ENCODE data around the gene RABGAP1.

RABGAP1 gene

DNA sequence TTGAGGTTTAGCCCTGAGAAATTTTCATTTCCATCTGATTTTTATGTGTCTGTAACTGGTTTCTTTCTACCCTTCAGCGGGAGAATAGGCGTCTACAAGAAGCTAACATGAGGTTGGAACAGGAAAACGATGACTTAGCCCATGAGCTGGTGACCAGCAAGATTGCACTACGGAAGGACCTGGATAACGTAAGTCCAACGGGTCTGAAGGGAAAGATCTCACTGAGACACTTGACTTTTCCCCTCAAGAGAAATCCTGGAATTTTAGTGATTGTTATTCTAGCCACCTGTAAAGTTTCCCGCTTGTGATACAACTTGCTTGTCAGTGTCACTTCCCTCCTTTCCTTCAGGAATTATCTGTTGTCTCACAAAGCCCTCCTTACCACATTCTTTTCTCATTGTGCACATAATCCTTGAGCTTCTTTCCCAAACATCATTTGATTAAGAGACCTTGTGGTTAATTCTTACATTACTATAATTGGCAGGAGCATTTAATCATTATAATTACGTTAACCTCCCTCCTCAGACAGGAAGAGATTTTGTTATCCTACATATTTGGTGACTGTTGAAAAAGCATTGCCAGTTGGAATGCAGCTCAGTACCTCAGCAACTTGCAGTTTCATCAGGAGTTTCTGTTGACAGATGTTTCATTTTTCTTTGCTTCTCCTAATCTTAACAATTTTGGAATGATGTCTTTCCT is 149.5 kb downstream of the RABGAP1 start:
- peak; percentile 20 for DNase-seq (ENCODE audit: extremely low read depth, low read depth)
- TF ChIP-seq, protein P1, sequence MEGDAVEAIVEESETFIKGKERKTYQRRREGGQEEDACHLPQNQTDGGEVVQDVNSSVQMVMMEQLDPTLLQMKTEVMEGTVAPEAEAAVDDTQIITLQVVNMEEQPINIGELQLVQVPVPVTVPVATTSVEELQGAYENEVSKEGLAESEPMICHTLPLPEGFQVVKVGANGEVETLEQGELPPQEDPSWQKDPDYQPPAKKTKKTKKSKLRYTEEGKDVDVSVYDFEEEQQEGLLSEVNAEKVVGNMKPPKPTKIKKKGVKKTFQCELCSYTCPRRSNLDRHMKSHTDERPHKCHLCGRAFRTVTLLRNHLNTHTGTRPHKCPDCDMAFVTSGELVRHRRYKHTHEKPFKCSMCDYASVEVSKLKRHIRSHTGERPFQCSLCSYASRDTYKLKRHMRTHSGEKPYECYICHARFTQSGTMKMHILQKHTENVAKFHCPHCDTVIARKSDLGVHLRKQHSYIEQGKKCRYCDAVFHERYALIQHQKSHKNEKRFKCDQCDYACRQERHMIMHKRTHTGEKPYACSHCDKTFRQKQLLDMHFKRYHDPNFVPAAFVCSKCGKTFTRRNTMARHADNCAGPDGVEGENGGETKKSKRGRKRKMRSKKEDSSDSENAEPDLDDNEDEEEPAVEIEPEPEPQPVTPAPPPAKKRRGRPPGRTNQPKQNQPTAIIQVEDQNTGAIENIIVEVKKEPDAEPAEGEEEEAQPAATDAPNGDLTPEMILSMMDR (IDR thresholded peaks at IDR 0.05; ENCODE audit: low read depth, low read length), result no peak

DNA sequence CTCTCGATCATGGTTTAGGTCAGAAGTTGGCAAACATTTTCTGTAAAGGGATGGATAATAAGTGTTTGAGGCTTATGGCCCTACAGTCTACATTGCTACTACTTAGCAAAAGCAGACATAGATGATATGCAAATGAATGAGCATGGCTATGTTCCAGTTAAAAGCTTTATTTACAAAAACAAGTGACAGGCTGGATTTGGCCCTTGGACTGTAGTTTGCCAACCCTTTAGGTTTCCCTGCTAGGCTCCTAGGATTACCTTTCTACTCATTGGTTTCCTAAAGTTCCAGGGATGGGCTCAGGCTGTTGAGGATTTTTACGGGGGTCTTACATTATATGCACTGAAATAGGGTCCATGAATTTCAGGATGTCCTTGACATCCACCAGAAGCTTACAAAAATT is 150.1 kb downstream of the RABGAP1 start:
- DNase-seq (ENCODE audit: extremely low read depth, low read depth), result no peak
- TF ChIP-seq, protein P1 (IDR thresholded peaks at IDR 0.05; ENCODE audit: low read depth, low read length), result no peak

DNA sequence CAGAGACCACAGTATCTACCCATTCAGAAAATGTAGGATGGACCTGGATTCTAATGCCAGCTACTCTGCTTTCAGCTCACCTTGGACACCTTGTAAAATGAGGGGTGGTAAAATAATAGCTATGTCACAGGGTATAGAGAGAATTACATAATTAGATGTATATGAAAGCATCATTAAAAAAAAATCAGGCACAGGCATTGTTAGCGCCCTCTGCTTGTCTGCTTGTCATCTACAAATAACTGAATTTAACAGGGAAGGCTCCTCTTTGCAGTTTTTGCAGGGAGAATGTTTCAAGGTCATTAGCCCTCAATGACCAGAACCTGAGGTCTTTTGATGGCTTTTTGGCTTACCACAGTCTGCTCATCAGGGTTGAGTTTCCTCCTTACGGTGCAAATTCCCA is 150.6 kb downstream of the RABGAP1 start:
- TF ChIP-seq, protein P1 (IDR thresholded peaks at IDR 0.05; ENCODE audit: low read depth, low read length), result no peak
- DNase-seq (ENCODE audit: extremely low read depth, low read depth), result no peak

DNA sequence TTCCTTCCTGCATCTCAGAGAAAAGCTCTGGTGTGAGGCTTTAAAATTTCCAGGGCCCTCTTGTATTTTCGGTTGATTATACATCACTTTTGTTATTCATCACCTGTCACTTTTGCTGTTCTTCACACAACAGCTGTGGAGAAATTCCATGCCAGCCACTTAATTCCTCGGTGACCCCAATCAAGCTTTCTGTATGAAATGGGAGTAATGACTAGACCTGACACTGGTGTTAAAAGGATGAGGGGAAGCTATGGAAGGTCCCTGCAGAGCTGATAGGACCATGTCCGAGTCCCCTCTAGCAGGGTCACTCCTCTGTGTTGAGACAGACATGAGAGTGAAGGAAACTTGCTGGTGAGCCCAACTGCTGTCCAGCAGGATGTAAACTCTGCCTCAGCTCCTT is 152.3 kb downstream of the RABGAP1 start:
- no peak for DNase-seq (ENCODE audit: extremely low read depth, low read depth)
- TF ChIP-seq, protein P1 (IDR thresholded peaks at IDR 0.05; ENCODE audit: low read depth, low read length), result no peak

DNA sequence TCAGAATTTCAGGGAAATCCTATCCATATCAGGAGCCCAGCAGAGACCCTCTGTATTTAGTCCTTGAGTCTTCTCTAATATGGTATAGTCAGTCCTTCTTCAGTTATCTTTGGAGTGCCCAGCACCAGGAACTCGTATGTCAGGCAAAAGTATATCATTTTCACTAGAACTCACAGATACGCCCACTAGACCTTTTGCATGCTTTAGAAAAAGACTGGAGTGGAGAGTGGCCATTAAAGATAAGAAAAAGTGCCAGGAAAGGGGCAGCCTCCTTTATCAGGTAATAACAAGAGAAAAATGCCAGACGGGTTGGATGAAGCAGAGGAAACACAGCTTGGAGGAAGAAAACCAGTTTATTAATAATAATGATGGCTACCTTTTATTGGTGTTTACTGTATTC is 156.2 kb downstream of the RABGAP1 start:
- no peak for DNase-seq (ENCODE audit: extremely low read depth, low read depth)
- TF ChIP-seq, protein P1 (IDR thresholded peaks at IDR 0.05; ENCODE audit: low read depth, low read length), result no peak

DNA sequence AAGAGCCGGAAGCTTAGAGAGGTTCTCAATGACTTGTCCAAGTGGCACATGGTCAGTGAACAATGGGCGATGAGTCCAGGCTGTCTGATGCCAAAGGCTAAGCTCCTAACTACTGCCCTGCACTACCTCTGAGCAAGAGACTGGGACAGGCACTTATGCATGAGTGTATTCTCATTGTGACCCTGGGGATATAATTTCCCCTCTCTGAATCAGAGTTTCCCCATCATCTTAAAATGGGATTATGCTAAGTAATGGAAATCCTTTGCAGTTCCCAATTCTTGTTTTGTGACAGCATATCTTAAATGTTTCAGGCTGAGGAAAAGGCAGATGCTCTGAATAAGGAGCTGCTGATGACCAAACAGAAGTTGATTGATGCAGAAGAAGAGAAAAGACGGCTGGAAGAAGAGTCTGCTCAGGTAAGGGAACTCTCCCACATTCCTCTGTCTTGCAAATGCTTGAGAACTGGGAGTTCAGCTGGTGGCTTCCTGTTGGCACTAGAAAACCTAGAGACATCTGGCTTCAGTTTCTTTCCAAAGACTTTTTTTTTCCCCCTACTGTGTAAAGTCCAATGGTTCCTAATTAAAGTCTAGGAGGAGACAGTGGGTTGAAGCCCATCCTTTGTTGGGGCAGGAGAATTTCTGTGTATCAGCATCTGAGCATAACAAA is 156.7 kb downstream of the RABGAP1 start:
- no peak for DNase-seq (ENCODE audit: extremely low read depth, low read depth)
- TF ChIP-seq, protein P1 (IDR thresholded peaks at IDR 0.05; ENCODE audit: low read depth, low read length), result no peak

DNA sequence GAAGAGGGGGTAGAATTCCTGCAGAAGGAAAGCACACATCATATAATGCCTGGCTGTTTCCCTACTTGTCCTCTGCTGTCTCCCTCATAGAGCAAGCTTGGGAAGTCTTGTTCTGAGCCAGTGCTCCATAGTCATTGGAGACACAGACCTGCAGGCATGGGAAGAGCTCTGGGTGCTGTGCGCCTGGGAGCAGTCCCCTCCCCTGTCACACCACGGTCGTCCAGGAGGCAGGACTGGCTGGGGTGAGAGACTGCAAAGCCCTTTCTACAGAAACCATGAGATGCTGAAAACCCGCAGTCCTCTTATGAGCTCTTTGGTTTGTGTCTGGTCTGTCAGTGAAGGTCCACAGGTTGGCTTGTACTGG is 157.3 kb downstream of the RABGAP1 start:
- TF ChIP-seq, protein P1 (IDR thresholded peaks at IDR 0.05; ENCODE audit: low read depth, low read length), result no peak
- no peak for DNase-seq (ENCODE audit: extremely low read depth, low read depth)

All from AG09319 (cell line).